COLO829 (cell line): ENCODE measurements around the gene EEIG1.

ENCODE experiments used
- DNase-seq: peaks from one replicate; pipeline ENCODE4 v3.0.0; 2012; ENCODE audit warnings: low spot score

The EEIG1 gene

GRCh38 chr9:127941062-127941960, 39.5 kb downstream of the EEIG1 start:
- no peak for DNase-seq

GRCh38 chr9:127940593-127940992, 40.2 kb downstream of the EEIG1 start:
- no peak for DNase-seq

- DNase-seq: no peak
Measured at GRCh38 chr9:127938298-127938690, 42.5 kb downstream of the EEIG1 start.

- DNase-seq: peak; percentile 90
Measured at GRCh38 chr9:127937388-127938297, 43.1 kb downstream of the EEIG1 start, which contains the start of gene DPM2. Gene DPM2, minus strand, starts transcription at chr9:127937854. Its CDS starts 34 bp downstream, at chr9:127937820.

GRCh38 chr9:127937056-127937387, 43.8 kb downstream of the EEIG1 start:
- no peak for DNase-seq

GRCh38 chr9:127936347-127936852, 44.4 kb downstream of the EEIG1 start:
- DNase-seq: no peak

- no peak for DNase-seq
Measured at GRCh38 chr9:127935765-127936221, 45.0 kb downstream of the EEIG1 start.

GRCh38 chr9:127934986-127935385, 45.8 kb downstream of the EEIG1 start:
- DNase-seq: no peak

- DNase-seq: no peak
Measured at GRCh38 chr9:127934248-127934647, 46.5 kb downstream of the EEIG1 start.

GRCh38 chr9:127931092-127931881, 49.5 kb downstream of the EEIG1 start:
- DNase-seq: no peak
